Stimulated activated CD4-positive, alpha-beta T cell treated with anti-CD3 and anti-CD28 coated beads, Interleukin-15, amount 100 ng/mL, for 48 hours (primary cell): ENCODE measurements around the gene PLEKHG7.
"Not testable (repeated sequence)": the region's sequence is repeated elsewhere in the genome, so short reads cannot be mapped to it uniquely, and the experiment has no call there.

Experiments used
- DNase-seq, 2 donors: peaks; one replicate each; pipeline ENCODE4 v3.0.0-alpha.2; 2020; ENCODE audit warnings: low read depth in 2 of 2

PLEKHG7 gene

GRCh38 chr12:92749691-92750090, 46.9 kb downstream of the PLEKHG7 start:
- DNase-seq, result not testable (repeated sequence)

GRCh38 chr12:92753976-92754885, 51.4 kb downstream of the PLEKHG7 start:
- DNase-seq, result no peak

- no peak for DNase-seq
These were observed 54.3 kb downstream of the PLEKHG7 start for GRCh38 chr12:92756898-92757596.

GRCh38 chr12:92757597-92758121, 54.9 kb downstream of the PLEKHG7 start:
- DNase-seq, result no peak

- DNase-seq, result no peak
These were observed 57.0 kb downstream of the PLEKHG7 start for GRCh38 chr12:92759634-92760268.

GRCh38 chr12:92762773-92763172, 60.0 kb downstream of the PLEKHG7 start:
- DNase-seq, result no peak

- DNase-seq, result no peak
These were observed 62.0 kb downstream of the PLEKHG7 start for GRCh38 chr12:92764831-92765230.

GRCh38 chr12:92765871-92766270, 63.1 kb downstream of the PLEKHG7 start:
- DNase-seq, result no peak

- no peak for DNase-seq
These were observed 66.5 kb downstream of the PLEKHG7 start for GRCh38 chr12:92769124-92769901.

GRCh38 chr12:92771001-92771400, 68.2 kb downstream of the PLEKHG7 start:
- no peak for DNase-seq

GRCh38 chr12:92775416-92775815, 72.6 kb downstream of the PLEKHG7 start:
- DNase-seq, result no peak

GRCh38 chr12:92778525-92778924, 75.7 kb downstream of the PLEKHG7 start:
- no peak for DNase-seq

- no peak for DNase-seq
These were observed 77.1 kb downstream of the PLEKHG7 start for GRCh38 chr12:92779902-92780301.

- DNase-seq, result no peak
These were observed 81.6 kb downstream of the PLEKHG7 start for GRCh38 chr12:92784356-92784755.

- no peak for DNase-seq
These were observed 82.2 kb downstream of the PLEKHG7 start for GRCh38 chr12:92784797-92785562.

GRCh38 chr12:92785563-92785950, 82.8 kb downstream of the PLEKHG7 start:
- DNase-seq, result no peak

GRCh38 chr12:92786045-92786444, 83.3 kb downstream of the PLEKHG7 start:
- DNase-seq, result no peak

GRCh38 chr12:92794356-92794755, 91.6 kb downstream of the PLEKHG7 start:
- not testable (repeated sequence) for DNase-seq

GRCh38 chr12:92794814-92795213, 92.0 kb downstream of the PLEKHG7 start:
- no peak for DNase-seq

GRCh38 chr12:92796650-92797049, 93.9 kb downstream of the PLEKHG7 start:
- DNase-seq, result no peak

- DNase-seq, result no peak
These were observed 100.1 kb downstream of the PLEKHG7 start for GRCh38 chr12:92802906-92803305.
